Gastroesophageal sphincter (tissue), 3 donors: ENCODE results near the gene FAM72D.
"Not testable (repeated sequence)": the region's sequence is repeated elsewhere in the genome, so short reads cannot be mapped to it uniquely, and the experiment has no call there.

Experiments used
- EP300 ChIP-seq: sonication (generic); formaldehyde crosslinking; IDR thresholded peaks from one replicate; pipeline ENCODE4 v1.6.1; 2017; ENCODE audit warnings: antibody characterized with exemption, mild to moderate bottlenecking
- POLR2A ChIP-seq, 2 donors: fragments of 450-650 bp; IDR thresholded peaks; one replicate each; pipeline ENCODE4 v1.6.1; 2017; ENCODE audit warnings: antibody characterized with exemption in 2 of 2, mild to moderate bottlenecking in 2 of 2, moderate library complexity in 1 of 2
- POLR2AphosphoS5 ChIP-seq: sonication (generic); formaldehyde crosslinking; IDR thresholded peaks from one replicate; pipeline ENCODE4 v1.6.1; 2017; ENCODE audit warnings: antibody characterized with exemption
- TF ChIP-seq, protein P1 (sequence below), 4 experiments: fragments of 200-600 bp in 2 of 4; fragments of 450-650 bp in 2 of 4; sonication (generic) in 1 of 4; IDR thresholded peaks; one replicate each; pipeline ENCODE4 v1.5.1; 2017 to 2019; ENCODE audit warnings: antibody characterized with exemption in 4 of 4, mild to moderate bottlenecking in 2 of 4, moderate library complexity in 2 of 4

DNA sequence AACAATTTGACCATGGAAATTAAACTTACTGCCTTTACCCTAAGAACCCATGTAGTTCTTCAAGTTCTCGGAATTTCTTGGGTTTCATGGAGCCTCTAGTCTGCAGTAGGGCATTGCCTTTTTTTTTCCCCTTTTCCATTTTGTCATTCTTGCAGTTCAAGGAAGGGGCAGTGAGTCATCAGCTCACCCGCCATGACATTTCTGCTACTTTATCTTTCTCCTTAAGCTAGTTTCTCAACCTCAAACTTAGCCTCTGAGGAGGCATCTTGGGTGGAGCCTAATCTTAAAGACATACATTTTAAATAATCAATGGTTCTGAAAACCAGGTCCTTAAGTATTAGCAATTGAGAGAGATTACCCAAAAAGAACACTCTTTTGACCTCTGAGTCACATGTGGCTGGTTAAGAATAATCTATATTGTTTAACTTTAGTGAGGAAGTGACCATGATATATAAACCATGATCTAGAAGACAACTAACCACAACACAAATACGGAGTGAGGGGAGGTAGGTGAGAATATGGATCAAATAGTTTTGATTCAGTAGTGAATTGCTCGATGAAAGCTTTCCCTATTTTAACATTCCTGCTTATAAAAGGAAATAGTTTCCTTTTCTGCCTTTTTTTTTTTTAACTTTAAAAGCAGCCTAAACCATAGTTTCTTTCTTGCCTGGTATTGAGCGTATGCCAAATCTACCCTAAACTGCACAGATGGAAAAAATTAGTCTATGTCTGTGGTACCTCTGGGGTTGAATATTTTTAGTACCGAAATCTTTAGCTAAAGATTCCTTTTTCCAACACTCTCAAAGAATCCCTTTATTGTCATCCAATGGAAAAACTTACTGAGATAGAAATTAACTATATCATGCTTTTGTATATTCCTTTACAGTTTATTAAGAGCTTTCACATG, 20.1 kb downstream of the FAM72D start:
- TF ChIP-seq, protein P1, sequence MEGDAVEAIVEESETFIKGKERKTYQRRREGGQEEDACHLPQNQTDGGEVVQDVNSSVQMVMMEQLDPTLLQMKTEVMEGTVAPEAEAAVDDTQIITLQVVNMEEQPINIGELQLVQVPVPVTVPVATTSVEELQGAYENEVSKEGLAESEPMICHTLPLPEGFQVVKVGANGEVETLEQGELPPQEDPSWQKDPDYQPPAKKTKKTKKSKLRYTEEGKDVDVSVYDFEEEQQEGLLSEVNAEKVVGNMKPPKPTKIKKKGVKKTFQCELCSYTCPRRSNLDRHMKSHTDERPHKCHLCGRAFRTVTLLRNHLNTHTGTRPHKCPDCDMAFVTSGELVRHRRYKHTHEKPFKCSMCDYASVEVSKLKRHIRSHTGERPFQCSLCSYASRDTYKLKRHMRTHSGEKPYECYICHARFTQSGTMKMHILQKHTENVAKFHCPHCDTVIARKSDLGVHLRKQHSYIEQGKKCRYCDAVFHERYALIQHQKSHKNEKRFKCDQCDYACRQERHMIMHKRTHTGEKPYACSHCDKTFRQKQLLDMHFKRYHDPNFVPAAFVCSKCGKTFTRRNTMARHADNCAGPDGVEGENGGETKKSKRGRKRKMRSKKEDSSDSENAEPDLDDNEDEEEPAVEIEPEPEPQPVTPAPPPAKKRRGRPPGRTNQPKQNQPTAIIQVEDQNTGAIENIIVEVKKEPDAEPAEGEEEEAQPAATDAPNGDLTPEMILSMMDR (IDR thresholded peaks at IDR 0.05) = not testable (repeated sequence)
- not testable (repeated sequence) for TF ChIP-seq POLR2A (IDR thresholded peaks at IDR 0.05); POLR2AphosphoS5; EP300
